ENCODE data around the gene SLC9A3.

Gene SLC9A3

DNA sequence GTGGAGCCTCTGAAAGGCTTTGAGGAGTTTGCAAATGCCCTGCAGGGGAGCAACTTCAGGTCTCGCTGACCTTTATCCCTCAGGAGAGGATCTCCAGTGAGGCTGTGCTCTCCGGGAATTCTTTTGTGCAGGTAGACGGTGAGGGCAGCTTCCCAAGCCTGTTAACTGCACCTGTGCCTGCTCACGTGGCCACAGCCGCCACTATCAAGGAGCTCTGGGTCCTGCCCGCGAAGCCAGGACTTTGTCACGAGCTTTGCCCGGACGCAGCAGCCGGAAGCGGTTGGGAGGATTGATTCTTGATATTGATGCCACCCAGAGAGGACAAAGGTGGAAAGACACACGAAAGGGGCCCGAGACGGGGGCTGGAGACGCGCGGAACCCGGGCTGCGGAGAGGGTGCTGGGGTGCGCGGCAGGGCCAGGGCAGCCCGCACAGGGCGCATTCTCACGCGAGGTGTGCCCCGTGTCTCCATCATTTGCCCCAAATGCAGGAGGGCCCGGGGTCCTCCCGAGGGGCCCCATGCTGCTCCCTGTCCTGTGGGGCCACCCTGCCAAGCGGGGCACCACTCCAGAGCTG, 18.2 kb downstream of the SLC9A3 start:
- DNase-seq (ENCODE audit: low read depth in 2 of 2): no peak

DNA sequence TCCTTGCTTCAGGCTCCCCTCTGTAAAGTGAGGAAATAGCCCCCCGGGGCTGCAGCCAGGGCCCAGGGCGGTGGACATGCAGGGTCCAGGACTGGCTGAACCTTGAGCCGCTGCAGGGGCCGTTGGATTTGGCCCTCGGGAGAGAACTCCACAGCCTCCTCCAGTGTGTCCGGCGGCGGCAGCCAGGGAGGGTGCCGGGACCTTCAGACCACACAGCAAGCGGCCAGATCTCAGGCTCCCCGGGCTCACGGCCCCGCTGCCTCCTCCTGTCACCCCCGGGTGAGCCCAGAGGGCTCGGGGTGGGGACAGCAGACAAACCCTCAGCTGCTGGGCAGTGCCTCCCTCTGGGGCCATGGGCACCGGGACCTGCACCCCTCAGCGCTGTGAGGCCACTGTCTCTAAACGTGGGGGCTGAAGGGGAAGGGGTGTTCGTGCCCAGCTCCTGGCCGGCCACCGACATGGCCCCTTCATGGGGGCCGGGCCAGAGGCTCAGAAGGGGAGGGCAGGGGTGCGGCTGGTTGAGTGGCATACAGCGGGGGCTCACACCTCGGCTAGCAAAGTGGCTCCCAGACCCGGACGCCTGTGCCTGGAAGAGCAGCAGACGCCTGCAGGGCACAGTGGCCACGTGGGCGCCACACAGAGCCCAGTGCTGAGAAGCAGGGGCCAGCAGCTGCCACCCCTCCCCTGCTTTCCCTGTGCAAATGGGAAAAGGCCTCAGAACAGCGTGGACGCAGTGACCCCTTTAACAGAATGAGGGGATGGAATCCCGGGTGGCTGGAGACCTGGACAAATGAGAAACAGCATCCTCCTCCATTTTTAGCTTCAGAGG, 19.7 kb downstream of the SLC9A3 start:
- DNase-seq (ENCODE audit: low read depth in 2 of 2): no peak

DNA sequence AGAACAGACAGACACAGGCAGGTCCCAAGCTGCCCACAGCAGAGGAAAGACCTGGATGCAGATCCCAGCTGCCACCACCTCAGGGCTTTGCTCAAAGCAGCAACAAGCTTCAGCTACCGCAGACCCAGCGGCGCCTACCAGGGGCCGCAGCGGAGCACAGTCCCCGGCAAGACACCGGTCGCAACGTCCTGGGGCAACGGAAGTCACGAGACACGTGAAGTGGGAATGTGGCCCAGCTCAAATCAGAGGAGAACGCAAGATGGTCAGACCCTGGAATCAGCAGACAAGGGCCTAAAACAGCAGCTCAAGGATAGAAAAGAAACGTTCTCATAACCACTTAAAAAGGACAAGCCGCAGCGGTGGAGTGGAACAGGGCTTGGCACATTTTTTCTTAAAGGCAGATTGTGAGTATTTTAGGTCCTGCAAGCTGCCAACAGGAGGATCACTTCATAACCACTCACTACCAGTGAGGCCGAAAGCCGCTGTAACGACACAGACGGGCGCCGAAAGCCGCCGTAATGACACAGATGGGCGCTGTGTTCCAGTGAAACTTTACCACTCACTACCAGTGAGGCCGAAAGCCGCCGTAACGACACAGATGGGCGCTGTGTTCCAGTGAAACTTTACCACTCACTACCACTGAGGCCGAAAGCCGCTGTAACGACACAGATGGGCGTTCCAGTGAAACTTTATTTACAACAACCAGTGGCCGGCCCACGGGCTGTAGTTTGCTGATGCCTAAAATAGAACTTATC, 21.7 kb downstream of the SLC9A3 start:
- no peak for DNase-seq (ENCODE audit: low read depth in 2 of 2)

DNA sequence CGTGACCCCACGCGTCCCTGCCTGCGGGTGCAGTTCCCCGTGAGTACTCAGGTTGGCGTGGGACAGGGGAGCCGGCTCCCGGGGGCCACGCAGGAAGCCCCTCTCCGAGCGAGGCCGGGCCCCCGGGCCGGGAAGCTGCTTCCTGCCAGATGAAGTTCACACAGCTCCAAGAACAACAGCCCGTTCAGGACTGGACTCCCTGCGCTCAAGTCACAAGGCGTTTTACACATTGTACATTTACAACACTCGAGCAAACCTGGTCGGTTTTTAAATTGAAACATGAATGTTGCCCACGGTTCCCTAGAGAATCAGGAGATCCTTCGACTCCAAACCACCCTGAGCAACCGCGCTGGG, 22.4 kb downstream of the SLC9A3 start:
- no peak for DNase-seq (ENCODE audit: low read depth in 2 of 2)

DNA sequence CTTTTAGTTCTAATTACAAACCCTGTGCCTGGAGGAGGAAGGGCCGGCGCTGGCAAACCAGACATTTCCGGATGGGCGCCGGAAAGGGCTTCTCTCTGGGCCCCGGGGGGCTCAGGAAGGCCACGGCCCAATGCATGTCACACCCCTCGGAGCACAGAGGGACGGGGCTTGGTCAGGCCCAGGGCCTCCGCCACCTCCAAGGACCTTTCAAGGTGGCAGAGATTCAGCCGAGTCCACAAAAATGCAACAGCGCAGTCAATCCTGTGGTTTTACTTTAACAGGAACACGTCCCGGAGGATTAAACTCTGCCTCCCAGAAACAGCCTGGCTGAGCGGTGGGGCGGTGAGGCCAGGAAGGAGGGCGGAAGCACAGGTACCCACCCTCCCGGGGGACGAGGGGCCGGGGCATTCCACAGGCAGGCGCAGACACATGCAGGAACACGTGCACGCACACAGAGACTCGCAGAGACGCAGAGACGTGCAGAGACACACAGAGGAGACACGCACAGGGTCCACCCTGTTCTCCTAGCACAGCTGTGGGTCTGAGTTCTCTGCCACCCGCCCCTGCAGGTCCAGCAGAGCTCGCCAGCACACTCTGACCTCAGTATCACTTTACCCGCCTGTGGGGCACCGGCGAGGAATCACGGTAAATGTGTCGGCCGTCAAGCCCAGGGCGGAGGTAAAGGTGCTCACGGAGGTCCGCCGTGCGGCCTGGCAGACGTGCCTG, 23.0 kb downstream of the SLC9A3 start:
- DNase-seq (ENCODE audit: low read depth in 2 of 2): no peak

DNA sequence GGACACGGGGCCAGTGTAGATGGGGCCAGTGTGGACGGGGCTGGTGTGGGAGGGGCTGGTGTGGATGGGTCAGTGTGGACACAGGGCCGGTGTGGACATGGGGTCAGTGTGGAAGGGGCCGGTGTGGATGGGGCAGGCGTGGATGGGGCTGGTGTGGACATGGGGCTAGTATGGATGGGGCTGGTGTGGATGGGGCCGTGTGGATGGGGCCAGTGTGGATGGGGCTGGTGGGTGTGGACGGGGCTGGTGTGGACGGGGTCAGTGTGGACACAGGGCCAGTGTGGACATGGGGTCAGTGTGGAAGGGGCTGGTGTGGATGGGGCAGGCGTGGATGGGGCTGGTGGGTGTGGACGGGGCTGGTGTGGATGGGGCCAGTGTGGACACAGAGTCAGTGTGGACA, 23.8 kb downstream of the SLC9A3 start:
- no peak for DNase-seq (ENCODE audit: low read depth in 2 of 2)

DNA sequence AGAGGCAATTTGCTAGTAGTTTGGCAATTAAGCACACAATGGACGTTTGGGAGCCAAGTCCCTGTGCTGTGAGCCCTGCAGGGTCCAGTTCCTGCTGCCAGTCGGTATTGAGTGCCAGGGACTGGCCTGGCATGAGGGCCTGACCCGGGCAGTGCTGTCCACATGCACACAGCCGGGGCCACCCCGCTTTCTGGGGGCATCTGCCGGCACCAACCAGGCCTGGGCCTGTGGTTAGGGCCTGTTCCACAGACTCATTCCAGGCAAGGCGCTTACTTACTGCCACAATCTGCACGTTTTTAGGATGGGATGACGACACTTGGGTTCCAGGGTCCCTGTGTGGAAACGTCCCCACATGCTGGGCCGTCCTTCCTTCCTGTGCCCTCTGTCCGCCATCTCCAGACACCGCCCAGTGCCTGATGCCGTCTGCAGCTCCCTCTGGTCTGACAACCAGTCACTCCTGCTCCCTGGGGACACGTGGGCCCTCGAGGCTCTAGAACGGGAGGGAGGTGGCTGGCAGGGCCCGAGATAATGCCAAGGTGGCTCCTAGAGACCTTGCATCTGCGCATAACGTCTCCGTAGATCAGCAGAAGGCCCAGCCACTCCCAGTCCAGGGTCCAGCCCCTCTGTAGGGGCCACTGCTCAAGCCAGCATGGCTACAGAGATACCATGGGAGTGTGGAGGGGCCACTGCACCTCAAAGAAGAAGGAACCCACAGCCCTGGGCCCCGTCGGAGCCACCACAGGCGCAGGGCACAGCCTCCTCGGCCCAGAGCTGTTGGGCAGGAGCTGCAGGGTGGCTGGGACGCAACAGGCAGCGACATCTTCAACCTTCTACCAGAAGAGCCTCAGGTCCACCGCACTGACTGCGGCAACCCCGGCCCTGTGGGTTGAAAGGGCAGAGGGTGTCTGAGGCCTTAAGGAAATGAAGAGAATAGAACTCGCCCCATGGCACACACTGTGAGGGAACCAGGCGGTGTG, 24.7 kb downstream of the SLC9A3 start:
- DNase-seq (ENCODE audit: low read depth in 2 of 2): no peak

DNA sequence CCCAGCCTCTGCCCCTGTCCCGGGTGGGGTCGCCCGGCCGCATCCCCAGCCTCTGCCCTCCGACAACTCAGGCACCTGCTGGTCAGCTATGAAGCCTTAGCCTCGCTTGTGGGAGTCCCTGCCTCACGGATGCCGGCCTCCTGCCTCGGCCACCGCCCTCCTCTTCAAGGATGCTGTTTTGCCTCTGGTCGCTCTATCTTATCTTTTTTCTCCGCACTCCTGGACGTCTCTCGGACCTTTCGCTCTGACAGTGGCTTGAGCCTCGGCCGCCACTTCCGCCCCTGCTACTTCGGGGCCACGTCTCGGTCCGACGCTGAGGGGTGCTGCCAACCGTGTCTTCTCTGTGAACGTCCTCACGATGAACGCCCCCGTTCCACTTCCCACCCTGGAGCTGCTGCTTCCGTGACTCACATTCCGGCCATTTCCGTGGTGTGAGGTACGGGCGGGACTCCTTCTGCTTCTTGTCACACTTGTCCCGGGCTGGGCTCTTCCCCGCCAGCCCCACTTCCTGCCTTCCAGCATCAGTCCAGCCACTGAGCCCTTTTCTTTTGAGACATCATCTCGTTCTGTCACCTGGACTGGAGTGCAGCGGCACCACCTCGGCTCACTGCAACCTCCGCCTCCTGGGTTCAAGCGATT, 26.3 kb downstream of the SLC9A3 start:
- DNase-seq (ENCODE audit: low read depth in 2 of 2): no peak

DNA sequence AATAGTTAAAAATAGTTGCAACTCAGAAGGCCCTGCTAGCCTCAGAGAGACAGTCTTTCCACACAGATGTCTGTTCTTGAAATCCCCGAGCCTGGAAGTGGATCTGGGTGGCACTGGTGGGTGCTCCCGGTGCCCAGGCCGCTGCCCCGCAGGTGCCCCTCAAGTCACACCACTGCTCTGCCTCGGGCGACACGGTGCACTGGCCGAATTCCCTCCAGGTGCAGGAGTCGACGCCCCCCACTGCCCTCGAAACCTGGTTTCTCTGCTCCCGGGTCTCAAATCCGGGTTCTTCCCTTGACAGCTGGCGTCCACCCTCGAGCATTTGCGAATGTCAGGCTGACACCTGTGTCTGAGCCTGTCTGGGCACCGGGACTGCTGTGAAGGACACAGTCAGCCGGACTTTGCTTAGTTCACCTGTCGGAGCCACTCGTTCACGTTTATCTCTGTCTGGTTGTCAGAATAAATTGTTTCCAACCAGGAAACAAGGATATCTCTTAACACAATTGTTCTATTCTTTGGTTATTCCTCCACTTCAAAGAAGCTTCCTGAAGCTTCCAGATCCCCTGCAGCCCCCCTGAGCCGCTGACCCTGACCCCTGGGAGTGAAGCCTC, 27.1 kb downstream of the SLC9A3 start:
- no peak for DNase-seq (ENCODE audit: low read depth in 2 of 2)

DNA sequence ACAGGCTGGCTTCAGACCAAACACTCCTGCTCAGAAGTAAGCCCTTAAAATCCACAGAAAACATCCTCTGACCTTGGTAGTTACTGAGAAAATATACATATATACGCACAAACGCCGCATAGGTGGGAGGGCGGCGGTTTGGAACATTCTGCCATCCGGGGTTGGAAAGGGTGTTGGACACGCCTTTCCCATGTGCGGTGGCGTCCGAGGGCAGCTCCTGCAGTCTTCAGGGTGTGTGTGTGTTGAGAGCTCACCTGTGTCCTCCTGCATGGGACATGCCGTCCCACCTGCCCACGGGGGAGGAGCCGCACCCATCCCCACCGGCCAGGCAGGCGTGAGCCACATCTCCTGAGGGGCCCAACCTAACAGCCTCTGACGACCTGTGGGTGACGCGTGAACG, 28.2 kb downstream of the SLC9A3 start:
- DNase-seq (ENCODE audit: low read depth in 2 of 2): no peak

DNA sequence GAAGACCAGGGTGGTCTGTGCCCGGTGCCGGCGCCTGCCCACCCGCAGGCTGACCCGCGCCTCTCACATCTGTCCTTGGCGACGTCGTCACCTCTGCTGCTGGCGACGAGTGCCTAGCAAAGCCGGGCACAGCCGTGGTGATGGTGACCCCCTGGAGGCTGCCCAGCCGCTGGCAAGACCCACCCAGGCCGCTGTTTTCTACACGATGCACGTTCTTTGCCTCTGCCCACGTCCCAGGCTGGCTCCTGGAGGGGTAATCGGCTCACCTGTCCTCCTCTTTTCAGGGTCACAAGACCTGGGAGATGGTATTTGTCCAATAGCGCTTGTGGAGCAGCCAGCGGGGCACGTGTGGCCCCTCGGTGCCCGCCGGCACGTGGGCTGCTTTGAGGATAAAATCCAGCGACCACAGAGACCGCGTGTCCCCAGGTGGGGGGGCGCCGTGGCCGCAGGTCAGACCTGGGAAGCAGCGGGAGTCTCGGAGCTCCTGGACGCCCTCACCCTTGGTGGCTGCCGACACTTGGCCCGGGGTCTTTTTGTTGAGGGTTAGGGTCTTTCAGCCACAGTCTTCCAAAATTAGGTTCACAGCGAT, 29.5 kb downstream of the SLC9A3 start:
- no peak for DNase-seq (ENCODE audit: low read depth in 2 of 2)

DNA sequence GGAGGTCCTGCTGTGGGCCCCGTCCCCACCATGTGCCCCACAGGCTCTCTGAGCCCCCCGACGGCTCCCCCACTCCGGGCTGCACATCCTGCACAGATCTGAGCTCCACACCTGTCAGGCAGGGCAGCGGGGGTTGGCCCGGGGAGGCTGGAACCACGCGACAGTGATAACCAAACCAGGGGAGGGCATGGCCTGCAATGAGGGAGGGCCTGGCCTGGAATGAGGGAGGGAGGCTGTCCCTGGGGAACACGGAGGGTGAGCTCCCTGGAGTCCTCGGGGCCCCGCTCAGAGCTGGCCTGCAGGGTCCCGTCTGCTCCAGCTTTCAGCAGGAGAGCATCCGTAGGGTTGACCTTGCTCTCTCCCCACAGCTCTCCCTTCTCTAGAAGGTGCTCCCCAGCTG, 30.5 kb downstream of the SLC9A3 start:
- DNase-seq (ENCODE audit: low read depth in 2 of 2): no peak

DNA sequence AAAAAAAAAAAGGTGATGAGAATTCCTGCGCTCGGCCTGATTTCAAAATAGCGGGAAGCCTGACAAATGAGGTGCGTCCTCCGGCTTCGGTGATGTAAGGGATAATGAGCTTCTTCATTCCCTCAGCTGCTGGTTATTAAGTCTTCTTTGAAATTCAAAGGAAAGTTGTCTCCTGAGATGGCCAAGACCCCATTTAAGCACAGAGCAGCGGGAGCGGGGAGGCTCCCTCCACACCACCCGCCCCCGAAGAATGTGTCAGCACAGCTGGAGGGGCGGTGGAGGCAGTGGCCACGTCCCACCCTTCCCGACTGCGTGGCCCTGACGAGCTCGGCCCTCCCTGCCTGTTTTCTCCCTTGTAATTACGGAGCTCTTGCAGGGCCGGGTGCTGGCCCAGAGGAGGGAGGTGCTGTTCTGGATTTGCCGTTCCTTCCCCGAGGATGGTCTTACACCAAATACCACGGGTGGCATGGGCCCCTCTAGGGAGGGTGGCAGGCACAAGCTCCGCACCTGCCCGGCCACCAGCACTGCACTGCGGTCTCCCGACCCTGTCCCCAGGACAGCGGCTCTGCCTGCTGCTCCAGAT, 31.0 kb downstream of the SLC9A3 start:
- DNase-seq (ENCODE audit: low read depth in 2 of 2): no peak

DNA sequence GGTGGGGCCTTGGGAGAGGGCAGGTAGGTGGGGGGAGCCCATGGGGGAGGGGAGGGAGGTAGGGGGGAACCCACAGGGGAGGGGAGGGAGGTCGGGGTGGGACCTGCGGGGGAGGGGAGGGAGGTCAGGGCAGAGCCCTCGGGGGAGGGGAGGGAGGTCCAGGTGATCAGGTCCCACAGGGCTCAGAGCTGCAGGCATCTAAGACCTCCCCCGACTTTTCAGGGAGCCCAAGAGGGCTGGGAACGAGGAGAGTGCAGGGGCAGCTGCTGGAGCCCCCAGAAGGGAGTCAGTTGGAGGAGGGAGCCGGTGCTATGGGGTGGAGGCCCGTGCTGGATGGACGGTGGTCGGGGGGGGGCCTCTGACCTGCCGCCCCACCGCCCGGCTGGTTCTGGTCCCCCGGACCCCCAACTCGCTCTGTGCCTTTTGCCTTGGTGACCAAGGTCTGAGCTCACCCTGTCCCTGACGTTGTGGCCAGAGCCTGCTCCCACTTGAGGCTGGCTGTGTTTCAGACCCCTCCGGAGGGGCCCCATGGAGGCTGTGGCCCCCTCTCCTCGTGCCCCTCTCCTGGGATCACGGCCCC, 31.8 kb downstream of the SLC9A3 start:
- no peak for DNase-seq (ENCODE audit: low read depth in 2 of 2)

DNA sequence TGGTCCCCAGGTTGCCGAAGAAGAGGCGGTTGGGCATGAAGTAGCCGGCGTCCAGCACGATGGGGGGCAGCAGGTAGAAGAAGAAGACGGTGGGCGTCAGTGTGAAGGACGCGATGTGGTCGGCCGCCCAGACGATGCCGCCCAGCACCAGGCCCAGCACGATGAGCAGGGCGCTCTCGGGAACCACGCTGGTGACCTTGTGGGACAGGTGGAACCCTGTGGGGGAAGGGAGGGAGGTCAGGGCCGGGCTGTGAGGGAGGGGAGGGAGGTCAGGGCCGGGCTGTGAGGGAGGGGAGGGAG, 32.4 kb downstream of the SLC9A3 start:
- DNase-seq (ENCODE audit: low read depth in 2 of 2): no peak

DNA sequence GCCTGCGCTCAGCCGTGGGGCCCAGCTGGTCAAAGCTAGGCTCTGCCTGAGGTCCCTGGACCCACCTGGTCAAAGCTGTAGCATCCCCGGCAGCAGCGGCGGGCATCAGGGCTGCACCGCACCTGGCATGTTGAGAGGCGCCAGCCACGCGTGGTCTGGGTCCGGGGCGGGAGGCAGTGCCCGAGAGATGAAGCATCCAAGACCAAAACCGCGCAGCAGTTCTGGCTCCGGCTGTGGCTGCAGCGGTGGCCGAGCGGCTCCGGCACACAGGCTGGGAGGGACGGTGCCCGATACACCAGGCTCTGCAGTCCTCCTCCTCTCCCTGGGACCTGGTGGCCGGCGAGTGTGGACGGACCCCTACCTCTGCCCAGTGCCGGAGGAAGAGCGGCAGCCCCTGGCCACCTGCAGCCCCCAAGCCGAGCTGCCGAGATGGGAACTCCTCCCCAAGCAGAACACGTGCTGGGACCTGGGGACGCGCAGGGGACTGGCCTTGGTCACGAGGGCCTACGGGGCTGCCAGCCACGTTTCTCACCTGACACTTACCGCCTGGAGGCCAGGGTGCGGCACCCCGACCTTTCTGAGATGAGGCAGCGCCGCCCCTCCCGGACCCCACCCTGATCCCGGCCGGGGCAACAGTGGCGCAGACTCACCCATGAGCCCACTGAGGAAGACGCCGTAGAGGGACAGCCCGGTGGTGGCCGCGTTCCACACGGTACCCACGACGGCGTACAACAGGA, 33.0 kb downstream of the SLC9A3 start:
- DNase-seq (ENCODE audit: low read depth in 2 of 2): no peak

DNA sequence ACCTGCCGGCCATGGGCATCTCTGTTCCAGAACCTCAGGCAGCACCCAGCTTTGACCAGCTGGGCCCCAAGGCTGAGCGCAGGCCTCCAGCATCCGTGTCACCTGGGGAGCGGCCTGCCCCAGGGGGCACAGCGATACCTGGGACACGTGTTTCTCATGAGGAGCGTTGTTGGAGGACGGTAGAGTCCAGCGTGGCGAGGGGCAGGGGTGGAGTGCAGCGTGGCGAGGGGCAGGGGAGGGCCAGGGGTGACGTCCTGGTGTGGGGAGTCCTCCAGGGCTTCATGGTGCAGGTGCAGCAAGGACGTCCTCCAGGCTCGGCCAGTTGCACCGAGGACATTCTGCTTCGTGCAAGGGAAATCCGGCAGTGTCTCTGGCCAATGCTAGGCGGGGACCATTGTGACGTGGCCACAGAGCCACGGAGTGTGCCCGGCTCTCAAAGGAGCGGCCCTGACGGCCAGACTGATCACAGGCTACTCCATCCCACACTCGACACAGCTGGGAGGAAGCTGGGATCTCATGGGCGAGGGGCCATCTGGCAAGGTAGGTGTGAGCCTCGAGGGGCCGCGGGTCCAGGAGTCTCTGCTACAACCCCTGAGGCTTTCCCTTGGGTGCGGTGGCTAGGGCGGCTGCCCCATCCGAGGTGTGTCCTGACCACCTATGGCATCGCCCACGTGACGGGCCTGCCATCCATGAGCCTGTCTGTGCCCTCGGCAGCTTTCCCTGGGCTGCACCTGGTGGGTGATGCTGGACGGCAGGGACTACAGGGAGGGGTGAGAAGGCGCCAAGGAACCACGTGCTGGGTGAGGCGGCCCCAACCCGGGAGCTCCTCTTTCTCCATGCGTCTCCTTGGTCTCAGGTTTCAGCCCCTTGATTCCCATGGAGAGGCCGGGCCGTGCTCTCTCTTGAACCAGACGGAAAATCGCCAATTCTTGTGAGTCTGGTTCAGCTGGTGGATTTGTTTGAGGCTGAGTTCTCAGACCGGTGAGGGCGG, 33.8 kb downstream of the SLC9A3 start:
- DNase-seq (ENCODE audit: low read depth in 2 of 2): no peak
